ENCODE data around the gene SEC22A. TPM values are rescaled to one million over a fixed set of nuclear protein-coding genes. Genes with fewer than 3 reads are reported as not detected.

The SEC22A gene
- total and polyA plus RNA-seq, 12 donors: 2.9 to 13.6 (median 10.0) TPM

GRCh38 chr3:123310186-123310585, 108.4 kb downstream of the SEC22A start:
- no peak for ATAC-seq
- no peak for DNase-seq
- Histone ChIP-seq H3K4me3 (no peak overlapping the region), H3K9me3 (no peaks in the 10 kb centered on the region), H3K4me1 (peaks cover 0 to 25% (median 11%) of the 10 kb centered on the region in 9 donors), H3K36me3 (peaks cover 0 to 71% (median 5%) of the 10 kb centered on the region in 9 donors), H3K27me3 (peaks cover 0 to 12% (median 0%) of the 10 kb centered on the region in 7 donors), H3K27ac (no peak overlapping the region)
- 90% methylated on average over 8 of the region's 8 CpGs for WGBS, 2 donors
- no peak for TF ChIP-seq CTCF (IDR thresholded peaks at IDR 0.05)
- intact Hi-C loops (cut with DNase I): no loop called here

GRCh38 chr3:123310741-123311140, 109.0 kb downstream of the SEC22A start:
- Histone ChIP-seq H3K27ac (no peak overlapping the region), H3K36me3 (peaks cover 0 to 71% (median 5%) of the 10 kb centered on the region in 9 donors), H3K9me3 (no peaks in the 10 kb centered on the region), H3K4me1 (peaks cover 0 to 27% (median 14%) of the 10 kb centered on the region in 9 donors), H3K4me3 (no peak overlapping the region), H3K27me3 (peaks cover 0 to 12% (median 0%) of the 10 kb centered on the region in 7 donors)
- WGBS, 2 donors: 50 to 55% methylated on average over 6 of the region's 6 CpGs
- intact Hi-C loops (cut with DNase I): no loop called here
- no peak for DNase-seq
- TF ChIP-seq CTCF (IDR thresholded peaks at IDR 0.05): no peak
- no peak for ATAC-seq

- intact Hi-C loops (cut with DNase I): no loop called here
- Histone ChIP-seq H3K4me1 (peaks cover 0 to 28% (median 12%) of the 10 kb centered on the region in 9 donors), H3K9me3 (no peaks in the 10 kb centered on the region), H3K27me3 (peaks cover 0 to 12% (median 0%) of the 10 kb centered on the region in 7 donors), H3K27ac (no peak overlapping the region), H3K4me3 (no peak overlapping the region), H3K36me3 (peaks cover 0 to 71% (median 4%) of the 10 kb centered on the region in 9 donors)
- no peak for TF ChIP-seq CTCF (IDR thresholded peaks at IDR 0.05)
- 67 to 77% methylated on average over 9 of the region's 9 CpGs for WGBS, 2 donors
- DNase-seq: no peak
- ATAC-seq: no peak
Measured at GRCh38 chr3:123311201-123311600, 109.5 kb downstream of the SEC22A start.

GRCh38 chr3:123312331-123313265, 110.9 kb downstream of the SEC22A start:
- H3K27me3 ChIP-seq: peaks cover 0 to 12% (median 0%) of the 10 kb centered on the region in 7 donors
- H3K36me3 ChIP-seq: peaks cover 0 to 72% (median 4%) of the 10 kb centered on the region in 9 donors
- intact Hi-C loops (cut with DNase I): no loop called here
- ATAC-seq (peak in 1 of 8 donors; percentile 32), DNase-seq (no peak)
- TF ChIP-seq CTCF (IDR thresholded peaks at IDR 0.05): no peak
- WGBS, 2 donors: 61 to 72% methylated on average over 16 of the region's 16 CpGs
- H3K9me3 ChIP-seq: no peaks in the 10 kb centered on the region
- H3K4me1 ChIP-seq: peaks cover 0 to 28% (median 12%) of the 10 kb centered on the region in 9 donors
- peak overlapping the region in 1 of 10 donors; percentile 68 for H3K27ac ChIP-seq
- no peak overlapping the region for H3K4me3 ChIP-seq
